DMS79 treated with DMSO at 0.1 percent for 48 hours (cell line): ENCODE data around the gene POLR1C.
"Not testable (repeated sequence)": the region's sequence is repeated elsewhere in the genome, so short reads cannot be mapped to it uniquely, and the experiment has no call there.

Source experiments
- DNase-seq: peaks from one replicate; lab custom pipeline; 2025; lab: John Stamatoyannopoulos, UW

Gene POLR1C

GRCh38 chr6:43492673-43493072 lies 24.2 kb upstream of the POLR1C start:
- DNase-seq, result no peak

GRCh38 chr6:43493230-43493629 lies 23.7 kb upstream of the POLR1C start:
- no peak for DNase-seq

- DNase-seq, result no peak
These were observed 23.1 kb upstream of the POLR1C start for GRCh38 chr6:43493833-43494232.

- no peak for DNase-seq
These were observed 22.6 kb upstream of the POLR1C start for GRCh38 chr6:43494321-43494720.

GRCh38 chr6:43494766-43495165 lies 22.1 kb upstream of the POLR1C start:
- no peak for DNase-seq

- no peak for DNase-seq
These were observed 21.4 kb upstream of the POLR1C start for GRCh38 chr6:43495409-43495941.

GRCh38 chr6:43496370-43497128 lies 20.3 kb upstream of the POLR1C start:
- DNase-seq, result no peak

- DNase-seq, result no peak
These were observed 19.8 kb upstream of the POLR1C start for GRCh38 chr6:43497129-43497396.

- no peak for DNase-seq
These were observed 19.2 kb upstream of the POLR1C start for GRCh38 chr6:43497689-43498088.

- not testable (repeated sequence) for DNase-seq
These were observed 18.6 kb upstream of the POLR1C start for GRCh38 chr6:43498291-43498690.

GRCh38 chr6:43499028-43499815 lies 17.7 kb upstream of the POLR1C start:
- no peak for DNase-seq

GRCh38 chr6:43500921-43501320 lies 16.0 kb upstream of the POLR1C start:
- no peak for DNase-seq

- no peak for DNase-seq
These were observed 14.2 kb upstream of the POLR1C start for GRCh38 chr6:43502666-43503065.

- no peak for DNase-seq
These were observed 13.4 kb upstream of the POLR1C start for GRCh38 chr6:43503443-43503842.

- no peak for DNase-seq
These were observed 11.9 kb upstream of the POLR1C start for GRCh38 chr6:43504756-43505593.

- DNase-seq, result no peak
These were observed 11.2 kb upstream of the POLR1C start for GRCh38 chr6:43505718-43506117.

GRCh38 chr6:43506171-43506570 lies 10.7 kb upstream of the POLR1C start:
- DNase-seq, result no peak

GRCh38 chr6:43506667-43507471 lies 10.0 kb upstream of the POLR1C start:
- peak; percentile 47 for DNase-seq

- DNase-seq, result no peak
These were observed 8.3 kb upstream of the POLR1C start for GRCh38 chr6:43508481-43509141.

GRCh38 chr6:43509142-43509983 lies 7.5 kb upstream of the POLR1C start:
- DNase-seq, result no peak
